ENCODE results near the gene KRTAP10-1. TPM values are rescaled to one million over a fixed set of nuclear protein-coding genes. Genes with fewer than 3 reads are reported as not detected.

Gene KRTAP10-1
- total RNA-seq, 5 donors from 2014 or later (not counting 1 experiment from before 2014, with no cell fraction given) = not detected

GRCh38 chr21:44529503-44530125 is 10.4 kb downstream of the KRTAP10-1 start:
- Mint-ChIP-seq H3K9me3 (no peaks in the 10 kb centered on the region), H3K27ac (no peak overlapping the region), H3K36me3 (no peaks in the 10 kb centered on the region), H3K4me1 (no peaks in the 10 kb centered on the region), H3K4me3 (no peak overlapping the region), H3K27me3 (peaks cover 0 to 4% of the 10 kb centered on the region in 2 donors)
- 82% methylated on average over 21 of the region's 23 CpGs for WGBS (ENCODE audit: insufficient coverage)
- ChIA-PET CTCF (no interaction called here), POLR2A (no interaction called here)
- Histone ChIP-seq H3K4me1 (ENCODE audit: control insufficient read depth in 1 of 2, extremely low read depth in 1 of 2, insufficient read depth in 2 of 2, low read length in 2 of 2) (no peaks in the 10 kb centered on the region), H3K36me3 (ENCODE audit: control insufficient read depth in 2 of 2, extremely low read depth in 1 of 2, insufficient read depth in 1 of 2, low read length in 1 of 2) (no peaks in the 10 kb centered on the region), H3K4me3 (ENCODE audit: control insufficient read depth in 1 of 2, extremely low read depth in 1 of 2, low read length in 1 of 2) (no peak overlapping the region), H3K9me3 (no peaks in the 10 kb centered on the region), H3K27ac (ENCODE audit: low read length) (no peak overlapping the region), H3K27me3 (replicated peaks in 1 of 2; ENCODE audit: control insufficient read depth in 2 of 2, extremely low read depth in 1 of 2, insufficient read depth in 2 of 2, low read length in 1 of 2) (peaks cover 0 to 24% of the 10 kb centered on the region in 2 experiments)
- DNase-seq (no peak), ATAC-seq (replicated peaks in 1 of 4) (no peak)

DNA sequence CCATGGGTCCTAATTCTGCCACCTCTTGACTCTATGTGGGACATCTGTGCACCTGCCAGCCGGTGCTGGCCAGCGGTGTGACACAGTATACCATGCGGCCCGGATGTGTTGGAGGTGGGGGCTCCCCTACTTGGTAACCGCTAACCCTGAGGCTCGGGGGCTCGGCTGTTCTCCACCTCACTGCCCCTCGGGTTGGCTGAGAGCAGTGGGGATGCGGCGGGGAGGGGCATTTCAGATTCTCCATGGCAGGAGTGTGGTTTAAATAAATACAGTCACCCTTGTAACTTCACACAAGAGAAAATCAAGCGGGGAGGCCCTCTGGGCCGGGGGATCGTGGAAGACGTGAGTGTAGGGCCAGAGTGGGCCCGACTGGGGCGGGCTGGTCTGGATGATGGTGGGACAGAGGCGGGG is 11.0 kb downstream of the KRTAP10-1 start:
- Mint-ChIP-seq H3K9me3 (no peaks in the 10 kb centered on the region), H3K27ac (no peak overlapping the region), H3K36me3 (no peaks in the 10 kb centered on the region), H3K4me3 (no peak overlapping the region), H3K27me3 (peaks cover 0 to 4% of the 10 kb centered on the region in 2 donors), H3K4me1 (no peaks in the 10 kb centered on the region)
- ATAC-seq (replicated peaks in 1 of 4) (no peak), DNase-seq (peak in 1 of 35 experiments; percentile 1)
- Histone ChIP-seq H3K4me1 (ENCODE audit: control insufficient read depth in 1 of 2, extremely low read depth in 1 of 2, insufficient read depth in 2 of 2, low read length in 2 of 2) (no peaks in the 10 kb centered on the region), H3K4me3 (ENCODE audit: control insufficient read depth in 1 of 2, extremely low read depth in 1 of 2, low read length in 1 of 2) (no peak overlapping the region), H3K27ac (ENCODE audit: low read length) (no peak overlapping the region), H3K27me3 (replicated peaks in 1 of 2; ENCODE audit: control insufficient read depth in 2 of 2, extremely low read depth in 1 of 2, insufficient read depth in 2 of 2, low read length in 1 of 2) (peaks cover 0 to 24% of the 10 kb centered on the region in 2 experiments), H3K36me3 (ENCODE audit: control insufficient read depth in 2 of 2, extremely low read depth in 1 of 2, insufficient read depth in 1 of 2, low read length in 1 of 2) (no peaks in the 10 kb centered on the region), H3K9me3 (no peaks in the 10 kb centered on the region)
- ChIA-PET POLR2A (no interaction called here), CTCF (no interaction called here)
- 93% methylated on average over 12 of the region's 17 CpGs for WGBS (ENCODE audit: insufficient coverage)

DNA sequence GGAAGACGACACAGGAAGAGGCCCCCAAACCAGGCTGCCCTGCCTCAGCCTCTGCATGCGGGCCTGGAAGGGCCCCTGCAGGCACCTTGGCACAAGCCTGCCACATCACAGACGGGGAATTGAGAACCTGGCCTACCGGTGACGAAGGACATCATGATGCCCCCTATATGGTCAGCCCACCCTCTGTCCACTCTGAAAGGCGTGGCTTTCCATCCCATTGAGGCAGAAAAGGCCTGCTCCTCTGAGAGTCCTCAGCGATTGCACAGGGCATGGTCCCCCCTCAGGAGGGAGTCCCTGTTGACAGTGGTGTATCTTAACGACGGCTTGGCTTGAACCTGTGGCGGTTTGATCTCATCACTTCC is 11.4 kb downstream of the KRTAP10-1 start:
- no peaks in the 10 kb centered on the region for H3K4me1 ChIP-seq (ENCODE audit: control insufficient read depth in 1 of 2, extremely low read depth in 1 of 2, insufficient read depth in 2 of 2, low read length in 2 of 2)
- 78% methylated on average over 8 of the region's 10 CpGs for WGBS (ENCODE audit: insufficient coverage)
- no peak overlapping the region for H3K27ac Mint-ChIP-seq

DNA sequence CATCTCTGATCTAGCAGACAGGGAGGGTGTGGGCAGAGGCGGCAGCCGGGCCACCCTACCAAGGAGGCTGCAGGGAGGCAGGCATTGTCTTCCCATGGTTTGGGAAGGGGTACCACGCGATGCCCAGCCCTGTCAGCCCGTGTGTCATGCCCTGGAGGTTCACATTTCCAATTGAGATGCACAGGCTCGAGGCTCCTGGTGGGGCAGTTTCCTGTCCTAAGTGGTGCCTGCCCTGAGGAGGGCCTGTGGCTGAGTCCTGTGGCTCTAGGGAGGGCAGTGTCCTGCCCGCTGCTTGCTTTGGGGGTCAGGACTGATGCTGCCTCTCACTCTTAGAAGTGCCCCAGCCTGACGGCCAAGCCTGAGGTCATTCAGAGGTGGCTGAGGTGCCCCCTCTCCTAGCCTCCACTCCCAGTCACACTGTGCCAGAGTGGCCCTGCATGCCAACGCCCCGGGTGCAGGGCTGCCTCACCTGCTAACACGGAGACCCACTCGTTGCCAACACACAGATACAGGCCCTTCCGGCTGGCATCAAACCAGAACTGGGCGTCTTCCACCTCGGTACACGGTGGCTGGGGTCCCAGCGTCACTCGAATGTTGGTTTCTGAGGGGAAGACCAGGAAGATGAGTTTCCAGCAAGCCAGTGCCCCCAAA is 11.9 kb downstream of the KRTAP10-1 start:
- ATAC-seq (replicated peaks in 1 of 4) (no peak), DNase-seq (no peak)
- Mint-ChIP-seq H3K9me3 (no peaks in the 10 kb centered on the region), H3K36me3 (no peaks in the 10 kb centered on the region), H3K27me3 (peaks cover 0 to 4% of the 10 kb centered on the region in 2 donors), H3K4me1 (no peaks in the 10 kb centered on the region), H3K27ac (no peak overlapping the region), H3K4me3 (no peak overlapping the region)
- Histone ChIP-seq H3K4me1 (ENCODE audit: control insufficient read depth in 1 of 2, extremely low read depth in 1 of 2, insufficient read depth in 2 of 2, low read length in 2 of 2) (no peaks in the 10 kb centered on the region), H3K4me3 (ENCODE audit: control insufficient read depth in 1 of 2, extremely low read depth in 1 of 2, low read length in 1 of 2) (no peak overlapping the region), H3K9me3 (no peaks in the 10 kb centered on the region), H3K27ac (ENCODE audit: low read length) (no peak overlapping the region), H3K27me3 (replicated peaks in 1 of 2; ENCODE audit: control insufficient read depth in 2 of 2, extremely low read depth in 1 of 2, insufficient read depth in 2 of 2, low read length in 1 of 2) (peaks cover 0 to 22% of the 10 kb centered on the region in 2 experiments), H3K36me3 (ENCODE audit: control insufficient read depth in 2 of 2, extremely low read depth in 1 of 2, insufficient read depth in 1 of 2, low read length in 1 of 2) (no peaks in the 10 kb centered on the region)
- CTCF ChIA-PET = no interaction called here
- WGBS (ENCODE audit: insufficient coverage) = 85% methylated on average over 16 of the region's 18 CpGs
- POLR2A ChIA-PET = no interaction called here

More for the DNA sequence above, 11.4 kb downstream of the KRTAP10-1 start:
- ChIA-PET CTCF (no interaction called here), POLR2A (no interaction called here)
- no peaks in the 10 kb centered on the region for H3K9me3 ChIP-seq
- peaks cover 0 to 24% of the 10 kb centered on the region in 2 experiments for H3K27me3 ChIP-seq (replicated peaks in 1 of 2; ENCODE audit: control insufficient read depth in 2 of 2, extremely low read depth in 1 of 2, insufficient read depth in 2 of 2, low read length in 1 of 2)
- Mint-ChIP-seq H3K9me3 (no peaks in the 10 kb centered on the region), H3K36me3 (no peaks in the 10 kb centered on the region), H3K27me3 (peaks cover 0 to 4% of the 10 kb centered on the region in 2 donors), H3K4me3 (no peak overlapping the region), H3K4me1 (no peaks in the 10 kb centered on the region)
- H3K36me3 ChIP-seq (ENCODE audit: control insufficient read depth in 2 of 2, extremely low read depth in 1 of 2, insufficient read depth in 1 of 2, low read length in 1 of 2) = no peaks in the 10 kb centered on the region
- DNase-seq (no peak), ATAC-seq (replicated peaks in 1 of 4) (no peak)
- no peak overlapping the region for H3K27ac ChIP-seq (ENCODE audit: low read length)
- H3K4me3 ChIP-seq (ENCODE audit: control insufficient read depth in 1 of 2, extremely low read depth in 1 of 2, low read length in 1 of 2) = no peak overlapping the region

GRCh38 chr21:44527156-44527982 is 12.6 kb downstream of the KRTAP10-1 start:
- no peaks in the 10 kb centered on the region for H3K9me3 Mint-ChIP-seq
- no peaks in the 10 kb centered on the region for H3K4me1 ChIP-seq (ENCODE audit: control insufficient read depth in 1 of 2, extremely low read depth in 1 of 2, insufficient read depth in 2 of 2, low read length in 2 of 2)
- 91% methylated on average over 31 of the region's 37 CpGs for WGBS (ENCODE audit: insufficient coverage)
- no peak overlapping the region for H3K27ac Mint-ChIP-seq
- H3K27me3 ChIP-seq (replicated peaks in 1 of 2; ENCODE audit: control insufficient read depth in 2 of 2, extremely low read depth in 1 of 2, insufficient read depth in 2 of 2, low read length in 1 of 2) = peaks cover 0 to 15% of the 10 kb centered on the region in 2 experiments
- H3K36me3 Mint-ChIP-seq = no peaks in the 10 kb centered on the region
- H3K27me3 Mint-ChIP-seq = peaks cover 0 to 4% of the 10 kb centered on the region in 2 donors
- no peaks in the 10 kb centered on the region for H3K9me3 ChIP-seq
- POLR2A ChIA-PET = no interaction called here
- H3K4me3 Mint-ChIP-seq = no peak overlapping the region
- DNase-seq (peak in 2 of 35 experiments; percentile 0), ATAC-seq (replicated peaks in 1 of 4) (no peak)
- H3K4me1 Mint-ChIP-seq = no peaks in the 10 kb centered on the region
- H3K36me3 ChIP-seq (ENCODE audit: control insufficient read depth in 2 of 2, extremely low read depth in 1 of 2, insufficient read depth in 1 of 2, low read length in 1 of 2) = no peaks in the 10 kb centered on the region
- no peak overlapping the region for H3K27ac ChIP-seq (ENCODE audit: low read length)
- no peak overlapping the region for H3K4me3 ChIP-seq (ENCODE audit: control insufficient read depth in 1 of 2, extremely low read depth in 1 of 2, low read length in 1 of 2)
- CTCF ChIA-PET = no interaction called here

DNA sequence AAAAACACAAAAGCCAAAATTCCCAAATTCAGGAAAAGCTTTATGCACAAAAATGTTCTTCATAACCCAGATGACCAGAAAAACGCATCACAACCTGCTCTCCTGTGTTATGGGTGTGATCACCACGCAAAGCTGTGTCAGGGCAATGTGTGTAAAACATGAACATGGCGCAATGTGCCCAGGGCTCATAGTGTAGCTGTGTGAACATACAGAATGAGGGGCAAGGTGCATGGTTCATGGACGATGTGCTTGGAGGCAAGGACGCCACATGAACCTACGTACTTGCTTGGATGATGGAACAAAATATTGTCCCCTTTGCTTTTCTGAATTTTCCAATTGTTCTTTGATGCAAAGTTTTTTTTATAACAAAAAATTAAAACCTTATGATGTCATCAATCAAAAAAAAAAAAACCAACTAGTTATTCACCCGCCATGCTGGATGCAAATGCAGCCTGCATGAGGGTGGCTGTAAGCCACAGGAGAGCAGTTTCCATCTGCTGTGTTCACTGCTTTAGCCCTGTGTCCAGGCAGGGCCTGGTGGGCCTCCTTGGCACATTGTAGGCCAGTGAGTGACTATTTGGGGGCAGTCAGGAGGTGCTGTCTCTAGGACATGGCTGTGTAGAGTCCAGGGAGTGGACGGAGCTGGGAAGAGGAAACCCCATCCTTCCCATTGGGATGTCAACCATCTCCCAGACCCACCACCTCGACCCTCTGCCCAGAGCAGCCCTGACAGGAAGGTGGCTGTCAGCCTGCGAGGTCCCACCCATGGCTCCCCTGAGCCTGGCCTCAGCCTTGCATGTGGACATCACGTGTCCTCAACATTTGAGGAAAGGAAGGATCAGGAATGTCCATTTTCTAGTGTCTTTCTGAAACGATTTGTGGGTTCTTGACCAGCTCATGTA is 13.6 kb downstream of the KRTAP10-1 start:
- no peaks in the 10 kb centered on the region for H3K36me3 Mint-ChIP-seq
- Histone ChIP-seq H3K9me3 (no peaks in the 10 kb centered on the region), H3K27me3 (replicated peaks in 1 of 2; ENCODE audit: control insufficient read depth in 2 of 2, extremely low read depth in 1 of 2, insufficient read depth in 2 of 2, low read length in 1 of 2) (peaks cover 0 to 8% of the 10 kb centered on the region in 2 experiments), H3K36me3 (ENCODE audit: control insufficient read depth in 2 of 2, extremely low read depth in 1 of 2, insufficient read depth in 1 of 2, low read length in 1 of 2) (no peaks in the 10 kb centered on the region), H3K4me1 (ENCODE audit: control insufficient read depth in 1 of 2, extremely low read depth in 1 of 2, insufficient read depth in 2 of 2, low read length in 2 of 2) (no peaks in the 10 kb centered on the region), H3K27ac (ENCODE audit: low read length) (no peak overlapping the region), H3K4me3 (ENCODE audit: control insufficient read depth in 1 of 2, extremely low read depth in 1 of 2, low read length in 1 of 2) (no peak overlapping the region)
- no peaks in the 10 kb centered on the region for H3K4me1 Mint-ChIP-seq
- peaks cover 0 to 4% of the 10 kb centered on the region in 2 donors for H3K27me3 Mint-ChIP-seq
- H3K27ac Mint-ChIP-seq = no peak overlapping the region
- ATAC-seq (replicated peaks in 1 of 4) (no peak), DNase-seq (no peak)
- CTCF ChIA-PET = no interaction called here
- H3K4me3 Mint-ChIP-seq = no peak overlapping the region
- 78% methylated on average over 4 of the region's 12 CpGs for WGBS (ENCODE audit: insufficient coverage)
- H3K9me3 Mint-ChIP-seq = no peaks in the 10 kb centered on the region
- POLR2A ChIA-PET = interaction anchor here in 1 of 2 donors (0.5 kb wide), 1 partner anchor 196 kb away, joined by 4 read pairs; no protein-coding TSS in a partner anchor
